ENCODE measurements around the gene DDC.

Gene DDC

GRCh38 chr7:50562136-50562535 is 3.1 kb downstream of the DDC start:
- no peak overlapping the region for H3K27ac ChIP-seq (ENCODE audit: low read depth, low read length)
- no peaks in the 10 kb centered on the region for H3K79me2 ChIP-seq (ENCODE audit: control insufficient read depth, low read length)
- TF ChIP-seq, protein P1, sequence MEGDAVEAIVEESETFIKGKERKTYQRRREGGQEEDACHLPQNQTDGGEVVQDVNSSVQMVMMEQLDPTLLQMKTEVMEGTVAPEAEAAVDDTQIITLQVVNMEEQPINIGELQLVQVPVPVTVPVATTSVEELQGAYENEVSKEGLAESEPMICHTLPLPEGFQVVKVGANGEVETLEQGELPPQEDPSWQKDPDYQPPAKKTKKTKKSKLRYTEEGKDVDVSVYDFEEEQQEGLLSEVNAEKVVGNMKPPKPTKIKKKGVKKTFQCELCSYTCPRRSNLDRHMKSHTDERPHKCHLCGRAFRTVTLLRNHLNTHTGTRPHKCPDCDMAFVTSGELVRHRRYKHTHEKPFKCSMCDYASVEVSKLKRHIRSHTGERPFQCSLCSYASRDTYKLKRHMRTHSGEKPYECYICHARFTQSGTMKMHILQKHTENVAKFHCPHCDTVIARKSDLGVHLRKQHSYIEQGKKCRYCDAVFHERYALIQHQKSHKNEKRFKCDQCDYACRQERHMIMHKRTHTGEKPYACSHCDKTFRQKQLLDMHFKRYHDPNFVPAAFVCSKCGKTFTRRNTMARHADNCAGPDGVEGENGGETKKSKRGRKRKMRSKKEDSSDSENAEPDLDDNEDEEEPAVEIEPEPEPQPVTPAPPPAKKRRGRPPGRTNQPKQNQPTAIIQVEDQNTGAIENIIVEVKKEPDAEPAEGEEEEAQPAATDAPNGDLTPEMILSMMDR (IDR thresholded peaks at IDR 0.05; ENCODE audit: low read depth, low read length, poor library complexity, severe bottlenecking) = no peak
- TF ChIP-seq EZH2phosphoT487 (IDR thresholded peaks at IDR 0.05; ENCODE audit: borderline replicate concordance, low read length) = no peak
- no peak overlapping the region for H3K4me2 ChIP-seq (ENCODE audit: low read length)
- no peaks in the 10 kb centered on the region for H3F3A ChIP-seq (ENCODE audit: control insufficient read depth, insufficient read depth)
- H3K4me3 ChIP-seq (ENCODE audit: low read length) = no peak overlapping the region
- no peaks in the 10 kb centered on the region for H3K9me2 ChIP-seq (replicated peaks; ENCODE audit: control insufficient read depth, low read length)
- H3K27me3 ChIP-seq (ENCODE audit: control insufficient read depth, low read length) = 0 out of 2 replicates have a peak, but pooled peaks cover 3% of the 10 kb centered on the region
- H4K20me1 ChIP-seq (ENCODE audit: control insufficient read depth, insufficient read depth, low read depth, low read length) = no peaks in the 10 kb centered on the region
- H3K36me3 ChIP-seq (ENCODE audit: control insufficient read depth, low read length) = no peaks in the 10 kb centered on the region
- no peaks in the 10 kb centered on the region for H3K9me3 ChIP-seq (ENCODE audit: control insufficient read depth, insufficient read depth, low read length)
- no peaks in the 10 kb centered on the region for H3K4me1 ChIP-seq (ENCODE audit: control insufficient read depth, low read length)

DNA sequence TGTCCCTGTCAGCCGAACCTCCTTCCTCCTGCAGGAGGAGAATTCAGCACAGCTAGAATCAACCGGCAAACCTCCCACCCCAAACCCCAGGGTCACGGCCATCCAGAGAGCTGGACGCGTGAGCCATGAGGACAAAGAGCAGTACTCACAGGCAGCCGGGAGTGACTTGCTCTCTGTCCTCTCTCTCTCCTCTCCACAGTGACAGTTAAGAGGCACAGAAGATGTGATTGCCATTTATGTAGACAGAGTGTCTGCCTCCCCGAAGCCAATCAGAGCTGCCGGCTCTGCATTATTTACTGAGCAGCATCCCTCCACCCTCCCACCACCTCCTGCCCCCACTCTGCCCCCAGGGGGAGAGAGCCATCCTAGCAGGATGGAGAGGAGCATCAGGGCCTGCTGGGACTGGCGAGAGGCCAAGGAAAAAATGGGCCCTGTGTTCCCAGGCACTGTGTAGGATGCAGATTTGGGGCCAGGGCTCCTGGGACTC is 4.3 kb downstream of the DDC start:
- no peaks in the 10 kb centered on the region for H3K79me2 ChIP-seq (ENCODE audit: control insufficient read depth, low read length)
- no peaks in the 10 kb centered on the region for H3K4me1 ChIP-seq (ENCODE audit: control insufficient read depth, low read length)
- H4K20me1 ChIP-seq (ENCODE audit: control insufficient read depth, insufficient read depth, low read depth, low read length) = no peaks in the 10 kb centered on the region
- no peaks in the 10 kb centered on the region for H3K36me3 ChIP-seq (ENCODE audit: control insufficient read depth, low read length)
- no peaks in the 10 kb centered on the region for H3F3A ChIP-seq (ENCODE audit: control insufficient read depth, insufficient read depth)
- no peak overlapping the region for H3K4me2 ChIP-seq (ENCODE audit: low read length)
- H3K27ac ChIP-seq (ENCODE audit: low read depth, low read length) = no peak overlapping the region
- H3K9me3 ChIP-seq (ENCODE audit: control insufficient read depth, insufficient read depth, low read length) = no peaks in the 10 kb centered on the region
- no peaks in the 10 kb centered on the region for H3K9me2 ChIP-seq (replicated peaks; ENCODE audit: control insufficient read depth, low read length)
- 0 out of 2 replicates have a peak, but pooled peaks cover 5% of the 10 kb centered on the region for H3K27me3 ChIP-seq (ENCODE audit: control insufficient read depth, low read length)
- no peak for TF ChIP-seq EZH2phosphoT487 (IDR thresholded peaks at IDR 0.05; ENCODE audit: borderline replicate concordance, low read length)
- TF ChIP-seq, protein P1 (IDR thresholded peaks at IDR 0.05; ENCODE audit: low read depth, low read length, poor library complexity, severe bottlenecking) = no peak
- H3K4me3 ChIP-seq (ENCODE audit: low read length) = no peak overlapping the region

GRCh38 chr7:50559881-50560280 is 5.3 kb downstream of the DDC start:
- H3K79me2 ChIP-seq (ENCODE audit: control insufficient read depth, low read length) = no peaks in the 10 kb centered on the region
- no peak overlapping the region for H3K4me3 ChIP-seq (ENCODE audit: low read length)
- H3K27ac ChIP-seq (ENCODE audit: low read depth, low read length) = no peak overlapping the region
- no peak for TF ChIP-seq EZH2phosphoT487 (IDR thresholded peaks at IDR 0.05; ENCODE audit: borderline replicate concordance, low read length)
- TF ChIP-seq, protein P1 (IDR thresholded peaks at IDR 0.05; ENCODE audit: low read depth, low read length, poor library complexity, severe bottlenecking) = no peak
- no peaks in the 10 kb centered on the region for H3K4me1 ChIP-seq (ENCODE audit: control insufficient read depth, low read length)
- no peaks in the 10 kb centered on the region for H3K36me3 ChIP-seq (ENCODE audit: control insufficient read depth, low read length)
- no peak overlapping the region for H3K4me2 ChIP-seq (ENCODE audit: low read length)
- no peaks in the 10 kb centered on the region for H4K20me1 ChIP-seq (ENCODE audit: control insufficient read depth, insufficient read depth, low read depth, low read length)
- no peaks in the 10 kb centered on the region for H3K9me2 ChIP-seq (replicated peaks; ENCODE audit: control insufficient read depth, low read length)
- no peaks in the 10 kb centered on the region for H3K9me3 ChIP-seq (ENCODE audit: control insufficient read depth, insufficient read depth, low read length)
- 0 out of 2 replicates have a peak, but pooled peaks cover 5% of the 10 kb centered on the region for H3K27me3 ChIP-seq (ENCODE audit: control insufficient read depth, low read length)
- no peaks in the 10 kb centered on the region for H3F3A ChIP-seq (ENCODE audit: control insufficient read depth, insufficient read depth)
